H1 (cell line): ENCODE measurements around the gene DHCR24. TPM values are rescaled to one million over a fixed set of nuclear protein-coding genes. Genes with fewer than 3 reads are reported as not detected.

Source experiments
- CTCF ChIA-PET: fragments of 300-600 bp; sonication (Branson Sonifier 250); formaldehyde crosslinking; loops from one replicate; lab custom pipeline; 2021; ENCODE audit not compliant: partially characterized antibody; lab: Charles Lee
- POLR2A ChIA-PET: fragments of 300-600 bp; sonication (Branson Sonifier 250); formaldehyde crosslinking; loops from one replicate; lab custom pipeline; 2021; ENCODE audit warnings: inconsistent platforms; ENCODE audit not compliant: partially characterized antibody; lab: Charles Lee
- DNase-seq, 2 experiments: peaks; one replicate each; pipeline versions ENCODE4 v3.0.0 to v3.0.0-alpha.2; 2010 to 2022; ENCODE audit warnings: low spot score in 2 of 2, low read depth in 1 of 2, mixed read lengths in 1 of 2
- FAIRE-seq: peaks from 2 replicates; lab custom pipeline; 2011; peaks lifted over from hg19 to GRCh38; lab: Jason Lieb, UNC
- H2AFZ ChIP-seq: 2 replicates; pipeline ENCODE4 v1.8.1; 2012; ENCODE audit warnings: low read length, inconsistent platforms
- H2AK5ac ChIP-seq: 2 replicates; pipeline ENCODE4 v1.6.1; 2013; ENCODE audit warnings: low read depth, low read length
- H2BK120ac ChIP-seq: replicated peaks from 2 replicates; pipeline ENCODE3; 2013; ENCODE audit warnings: low read depth, low read length, inconsistent platforms
- H2BK12ac ChIP-seq: 2 replicates; pipeline ENCODE4 v1.6.1; 2013; ENCODE audit warnings: low read depth, low read length
- H2BK15ac ChIP-seq: 2 replicates; pipeline ENCODE4 v1.6.1; 2013; ENCODE audit warnings: low read length
- H2BK20ac ChIP-seq: 2 replicates; pipeline ENCODE4 v1.6.1; 2013; ENCODE audit warnings: low read length
- H2BK5ac ChIP-seq: 2 replicates; pipeline ENCODE4 v1.6.1; 2013; ENCODE audit warnings: low read depth, low read length
- H3K14ac ChIP-seq: 2 replicates; pipeline ENCODE4 v1.6.1; 2013; ENCODE audit warnings: inconsistent platforms; ENCODE audit not compliant: insufficient read length
- H3K18ac ChIP-seq: 2 replicates; pipeline ENCODE4 v1.6.1; 2013; ENCODE audit warnings: low read length; ENCODE audit errors: extremely low read depth
- H3K23ac ChIP-seq: 2 replicates; pipeline ENCODE4 v1.6.1; 2013; ENCODE audit warnings: inconsistent platforms; ENCODE audit not compliant: insufficient read length
- H3K23me2 ChIP-seq: 2 replicates; pipeline ENCODE4 v1.6.1; 2013; ENCODE audit warnings: low read depth, low read length
- H3K27ac ChIP-seq: 2 replicates; pipeline ENCODE4 v1.6.1; 2011; ENCODE audit warnings: low read depth, low read length, inconsistent platforms
- H3K27me3 ChIP-seq, 4 experiments: replicated peaks in 1 of 4; 1 replicate in 1 of 4; 2 replicates in 3 of 4; pipeline versions ENCODE4 v1.6.1 to v1.8.1; 2011 to 2013; ENCODE audit warnings: low read length in 3 of 4, mild to moderate bottlenecking in 3 of 4, inconsistent platforms in 2 of 4, mixed read lengths in 2 of 4, moderate library complexity in 1 of 4; ENCODE audit not compliant: control insufficient read depth in 3 of 4, insufficient read depth in 3 of 4; ENCODE audit errors: extremely low read depth in 1 of 4
- H3K36me3 ChIP-seq, 4 experiments: 2 replicates each; pipeline versions ENCODE4 v1.6.1 to v1.8.1; 2011 to 2013; ENCODE audit warnings: mild to moderate bottlenecking in 4 of 4, low read length in 3 of 4, moderate library complexity in 2 of 4, control low read depth in 1 of 4, inconsistent platforms in 1 of 4; ENCODE audit not compliant: insufficient read depth in 4 of 4, control insufficient read depth in 2 of 4
- H3K4ac ChIP-seq: replicated peaks from 2 replicates; pipeline ENCODE3; 2013; ENCODE audit warnings: low read length, low read depth, mixed read lengths, inconsistent platforms; ENCODE audit not compliant: insufficient read length
- H3K4me1 ChIP-seq, 4 experiments: replicated peaks in 1 of 4; 1 replicate in 1 of 4; 2 replicates in 3 of 4; pipeline versions ENCODE4 v1.6.1 to v1.8.1; 2011 to 2013; ENCODE audit warnings: low read length in 3 of 4, inconsistent platforms in 2 of 4, mixed read lengths in 1 of 4; ENCODE audit not compliant: insufficient read depth in 4 of 4, control insufficient read depth in 3 of 4
- H3K4me2 ChIP-seq, 2 experiments: 2 replicates each; pipeline versions ENCODE4 v1.6.1 to v1.8.1; 2011 to 2013; ENCODE audit warnings: low read depth in 2 of 2, low read length in 2 of 2, control low read depth in 1 of 2, inconsistent platforms in 1 of 2, mild to moderate bottlenecking in 1 of 2; ENCODE audit not compliant: insufficient read depth in 1 of 2
- H3K4me3 ChIP-seq, 4 experiments: fragments of 200-600, 300-600 bp in 1 of 4; sonication (generic), shearing (Covaris generic), sonication (Bioruptor Twin) in 1 of 4; 2 replicates each; pipeline versions ENCODE4 v1.5.1 to v1.8.1; 2011 to 2016; ENCODE audit warnings: low read length in 4 of 4, low read depth in 3 of 4, control low read depth in 2 of 4, inconsistent platforms in 2 of 4, mild to moderate bottlenecking in 2 of 4, mixed read lengths in 1 of 4, moderate library complexity in 1 of 4; ENCODE audit not compliant: insufficient read depth in 2 of 4; ENCODE audit errors: extremely low read depth in 1 of 4
- H3K56ac ChIP-seq: replicated peaks from 2 replicates; pipeline ENCODE3; 2013; ENCODE audit warnings: low read depth, mild to moderate bottlenecking, mixed read lengths, low read length, inconsistent platforms; ENCODE audit not compliant: insufficient read length
- H3K79me1 ChIP-seq: 2 replicates; pipeline ENCODE4 v1.6.1; 2013; ENCODE audit warnings: low read depth, low read length, control low read depth
- H3K79me2 ChIP-seq, 2 experiments: 2 replicates each; pipeline versions ENCODE4 v1.6.1 to v1.8.1; 2012 to 2013; ENCODE audit warnings: low read length in 2 of 2, mild to moderate bottlenecking in 2 of 2, inconsistent platforms in 1 of 2; ENCODE audit not compliant: insufficient read depth in 2 of 2, control insufficient read depth in 1 of 2
- H3K9ac ChIP-seq, 4 experiments: replicated peaks in 1 of 4; 1 replicate in 1 of 4; 2 replicates in 3 of 4; pipeline versions ENCODE4 v1.6.1 to v1.8.1; 2011 to 2013; ENCODE audit warnings: low read depth in 3 of 4, low read length in 3 of 4, control low read depth in 2 of 4, mild to moderate bottlenecking in 2 of 4, moderate library complexity in 2 of 4, inconsistent platforms in 1 of 4; ENCODE audit errors: extremely low read depth in 1 of 4
- H3K9me3 ChIP-seq, 2 experiments: 2 replicates each; pipeline versions ENCODE4 v1.6.1 to v1.8.1; 2012 to 2013; ENCODE audit warnings: mild to moderate bottlenecking in 2 of 2, moderate library complexity in 2 of 2, control low read depth in 1 of 2, inconsistent platforms in 1 of 2, low read depth in 1 of 2, low read length in 1 of 2, mixed read lengths in 1 of 2; ENCODE audit not compliant: insufficient read depth in 2 of 2
- H4K20me1 ChIP-seq, 2 experiments: replicated peaks in 1 of 2; 2 replicates each; pipeline versions ENCODE3 to v1.8.1; 2011 to 2013; ENCODE audit warnings: inconsistent platforms in 2 of 2, low read length in 2 of 2, mild to moderate bottlenecking in 1 of 2; ENCODE audit not compliant: insufficient read depth in 2 of 2, control insufficient read depth in 1 of 2
- H4K5ac ChIP-seq: 2 replicates; pipeline ENCODE4 v1.6.1; 2013; ENCODE audit warnings: low read length, low read depth, mixed read lengths, inconsistent platforms; ENCODE audit not compliant: insufficient read length
- H4K8ac ChIP-seq: 2 replicates; pipeline ENCODE4 v1.8.0; 2013; ENCODE audit warnings: mild to moderate bottlenecking, moderate library complexity, low read length, inconsistent platforms; ENCODE audit not compliant: insufficient read depth; ENCODE audit errors: extremely low read depth
- H4K91ac ChIP-seq: replicated peaks from 2 replicates; pipeline ENCODE3; 2013; ENCODE audit warnings: low read length, mixed read lengths, inconsistent platforms; ENCODE audit not compliant: insufficient read length
- MAFK ChIP-seq: IDR thresholded peaks from 2 replicates; pipeline ENCODE4 v1.6.1; 2012; ENCODE audit warnings: low read depth, mild to moderate bottlenecking, improper control_type of control experiment, low read length
- POLR2AphosphoS5 ChIP-seq: IDR thresholded peaks from 2 replicates; pipeline ENCODE4 v1.6.1; 2011; ENCODE audit warnings: low read depth, low read length
- TAF1 ChIP-seq: IDR thresholded peaks from 2 replicates; pipeline ENCODE4 v1.6.1; 2011; ENCODE audit warnings: mild to moderate bottlenecking, low read depth, low read length
- WGBS, 2 experiments: shearing (Covaris generic) in 1 of 2; methylation state at CpG; one replicate each; pipeline versions ENCODE4 v1.1.6 to v1.1.7; 2013 to 2015; ENCODE audit warnings: low lambda C conversion rate in 2 of 2, mixed read lengths in 2 of 2, inconsistent platforms in 1 of 2, low coverage in 1 of 2, missing lambda C conversion rate in 1 of 2; ENCODE audit not compliant: insufficient replicate concordance in 2 of 2, insufficient coverage in 1 of 2, insufficient read length in 1 of 2; ENCODE audit errors: extremely low coverage in 1 of 2, missing lambda C conversion rate in 1 of 2; 5-methylcytosine and 5-hydroxymethylcytosine counted together
- polyA plus RNA-seq, 7 experiments: library from polyadenylated mRNA; depleted of rRNA in 3 of 7; stranded (reverse) in 5 of 7; unstranded in 2 of 7; fragments of >200 nt in 5 of 7; fragments of 200-250 nt in 2 of 7; gene quantifications; 1 replicate in 5 of 7; 2 replicates in 1 of 7; 4 replicates in 1 of 7; pipeline versions ENCODE4 v1.2.1 to v1.2.3, GENCODE V29; 2011 to 2013; ENCODE audit warnings: missing spikeins in 2 of 7, mixed read lengths in 2 of 7
- total RNA-seq: library from RNA; stranded (reverse); fragmentation: NEBNext Ultra II Directional; extraction: Animal tissue kit (Norgen Biotek cat#: 25700); gene quantifications from 2 replicates; pipeline ENCODE4 v1.2.1, GENCODE V29; 2021

DHCR24 gene
- total and polyA plus RNA-seq, 2 of the 8 experiments (the other 6 are each of a cell fraction or from before 2014, with no cell fraction given), result 370 to 419 TPM

GRCh38 chr1:54871275-54872035 is 15.5 kb downstream of the DHCR24 start:
- WGBS, 2 experiments, result 93% methylated on average over 16 of the region's 16 CpGs; no CpG with 5 or more reads in 1 of the 2 experiments
- H2BK20ac ChIP-seq, result no peak overlapping the region
- DNase-seq, result no peak
- no peaks in the 10 kb centered on the region for H3K9me3 ChIP-seq
- no peak overlapping the region; the same call in 1 of the 2 replicates for H4K8ac ChIP-seq
- H3K14ac ChIP-seq, result no peak overlapping the region
- H2BK5ac ChIP-seq, result no peak overlapping the region
- H2AK5ac ChIP-seq, result no peak overlapping the region
- no peaks in the 10 kb centered on the region for H3K27me3 ChIP-seq
- H3K4me1 ChIP-seq, result no peaks in the 10 kb centered on the region
- no peak overlapping the region for H2BK15ac ChIP-seq
- H3K79me1 ChIP-seq, result peaks cover 5% of the 10 kb centered on the region
- peaks cover 0 to 7% of the 10 kb centered on the region in 2 experiments; a peak in 1 of 4 replicates for H3K79me2 ChIP-seq
- ChIA-PET CTCF (interaction anchor here (0.6 to 4.0 kb wide), 12 partner anchors 10 to 79 kb away, joined by 3 to 15 read pairs (median 5); partner anchors contain the start of gene DHCR24), POLR2A (interaction anchor here (0.9 to 1.5 kb wide), 2 partner anchors 12 to 15 kb away, joined by 3 to 6 read pairs; partner anchors contain the start of gene DHCR24)
- H3K9ac ChIP-seq, result no peak overlapping the region
- H4K5ac ChIP-seq, result no peak overlapping the region
- H3K27ac ChIP-seq, result no peak overlapping the region
- H3K23ac ChIP-seq, result no peak overlapping the region
- TF ChIP-seq POLR2AphosphoS5, result 0 out of 2 replicates have a peak, but pooled peaks have one; percentile 14
- TF ChIP-seq TAF1, result no peak
- TF ChIP-seq MAFK, result no peak
- H3K4me2 ChIP-seq, result no peak overlapping the region
- H3K4ac ChIP-seq, result no peak overlapping the region
- H2BK120ac ChIP-seq, result no peak overlapping the region
- H4K91ac ChIP-seq, result no peak overlapping the region
- peaks cover 5 to 38% of the 10 kb centered on the region in 2 experiments for H4K20me1 ChIP-seq
- H3K18ac ChIP-seq, result no peak overlapping the region
- H3K23me2 ChIP-seq, result no peaks in the 10 kb centered on the region
- no peak overlapping the region for H2BK12ac ChIP-seq
- peaks cover 44 to 93% (median 84%) of the 10 kb centered on the region in 4 experiments for H3K36me3 ChIP-seq
- H2AFZ ChIP-seq, result no peak overlapping the region
- H3K56ac ChIP-seq, result no peak overlapping the region
- H3K4me3 ChIP-seq, result no peak overlapping the region
- FAIRE-seq, result no peak
